Activated CD4-positive, alpha-beta T cell treated with anti-CD3 and anti-CD28 coated beads, Interleukin-2, Interleukin-6, amounts not matched to agents 100 ng/mL and 50 ng/mL, durations not matched to agents 16 hours and 8 hours (primary cell): ENCODE results near the gene GDPD3.
"Not testable (repeated sequence)": the region's sequence is repeated elsewhere in the genome, so short reads cannot be mapped to it uniquely, and the experiment has no call there.

Source experiments
- DNase-seq: peaks from one replicate; pipeline ENCODE4 v3.0.0-alpha.2; 2020

Gene GDPD3

GRCh38 chr16:30122604-30123160, 9.3 kb upstream of the GDPD3 start:
- DNase-seq, result peak; percentile 12

GRCh38 chr16:30121741-30122571, 8.6 kb upstream of the GDPD3 start:
- no peak for DNase-seq

- no peak for DNase-seq
Measured at GRCh38 chr16:30120340-30121105, 7.2 kb upstream of the GDPD3 start.

GRCh38 chr16:30119428-30119827, 6.1 kb upstream of the GDPD3 start:
- DNase-seq, result no peak

GRCh38 chr16:30117768-30118167, 4.4 kb upstream of the GDPD3 start:
- DNase-seq, result no peak

- no peak for DNase-seq
Measured at GRCh38 chr16:30116291-30117207, 3.2 kb upstream of the GDPD3 start.

- DNase-seq, result no peak
Measured at GRCh38 chr16:30115238-30115637, 1.9 kb upstream of the GDPD3 start.

GRCh38 chr16:30114833-30115232, 1.5 kb upstream of the GDPD3 start:
- not testable (repeated sequence) for DNase-seq

- no peak for DNase-seq
Measured at GRCh38 chr16:30114411-30114810, 1.1 kb upstream of the GDPD3 start.

GRCh38 chr16:30113711-30114333, 485 bp upstream of the GDPD3 start:
- no peak for DNase-seq

GRCh38 chr16:30112197-30113030, 923 bp downstream of the GDPD3 start:
- peak; percentile 80 for DNase-seq

- no peak for DNase-seq
Measured at GRCh38 chr16:30110661-30111060, 2.7 kb downstream of the GDPD3 start.

- no peak for DNase-seq
Measured at GRCh38 chr16:30108059-30108850, 5.1 kb downstream of the GDPD3 start.

- no peak for DNase-seq
Measured at GRCh38 chr16:30104492-30104891, 8.8 kb downstream of the GDPD3 start.

- no peak for DNase-seq
Measured at GRCh38 chr16:30104090-30104489, 9.2 kb downstream of the GDPD3 start.

GRCh38 chr16:30096862-30097563, 16.3 kb downstream of the GDPD3 start:
- no peak for DNase-seq

GRCh38 chr16:30096105-30096861, 17.1 kb downstream of the GDPD3 start, which contains the start of gene YPEL3:
Gene YPEL3, minus strand, starts transcription at chr16:30096213. Its CDS starts 731 bp downstream, at chr16:30095482.
- peak; percentile 93 for DNase-seq

- no peak for DNase-seq
Measured at GRCh38 chr16:30095166-30096078, 17.9 kb downstream of the GDPD3 start.
